22Rv1 (cell line): Measurements from ENCODE around the gene UVRAG.
"Not testable (repeated sequence)": the region's sequence is repeated elsewhere in the genome, so short reads cannot be mapped to it uniquely, and the experiment has no call there.

Experiments used
- H3K27ac ChIP-seq: fragments of 450-650 bp; 2 replicates; pipeline ENCODE4 v1.5.1; 2017
- CTCF ChIP-seq: fragments of 450-650 bp; IDR thresholded peaks from 2 replicates; pipeline ENCODE4 v1.5.1; 2017; ENCODE audit warnings: mild to moderate bottlenecking
- ZFX ChIP-seq: fragments of 450-650 bp; IDR thresholded peaks from 2 replicates; pipeline ENCODE4 v1.6.1; 2017; ENCODE audit warnings: antibody characterized with exemption, borderline replicate concordance

Gene UVRAG

GRCh38 chr11:75924966-75925784 is 110.2 kb downstream of the UVRAG start:
- no peak for TF ChIP-seq CTCF
- TF ChIP-seq ZFX = no peak
- H3K27ac ChIP-seq = no peak overlapping the region

DNA sequence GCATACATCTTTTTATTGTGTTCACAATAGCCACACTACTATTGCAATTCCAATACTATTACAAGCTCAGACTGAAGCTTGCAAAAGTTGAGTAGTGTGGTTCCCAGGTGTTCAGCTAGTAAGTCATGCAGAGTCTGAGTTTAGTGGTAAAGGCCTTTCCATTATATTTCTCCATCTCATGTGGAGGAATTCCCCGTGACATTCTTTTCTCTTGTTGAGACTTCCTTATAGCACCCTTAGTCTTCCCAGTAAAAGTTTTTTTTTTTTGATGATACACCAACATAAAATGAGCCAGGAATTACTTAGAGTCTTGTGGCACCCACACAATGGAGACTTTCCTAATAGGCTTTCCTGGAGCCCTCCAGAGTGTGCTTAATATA is 110.8 kb downstream of the UVRAG start:
- TF ChIP-seq CTCF (no peak), ZFX (no peak)
- H3K27ac ChIP-seq = no peak overlapping the region

- no peak overlapping the region for H3K27ac ChIP-seq
- TF ChIP-seq CTCF (no peak), ZFX (no peak)
Measured at GRCh38 chr11:75929706-75930105, 114.7 kb downstream of the UVRAG start.

- H3K27ac ChIP-seq = no peak overlapping the region
- TF ChIP-seq ZFX (no peak), CTCF (no peak)
Measured at GRCh38 chr11:75930534-75930933, 115.5 kb downstream of the UVRAG start.

- TF ChIP-seq ZFX (no peak), CTCF (no peak)
- no peak overlapping the region for H3K27ac ChIP-seq
Measured at GRCh38 chr11:75931124-75931523, 116.1 kb downstream of the UVRAG start.

GRCh38 chr11:75933736-75934135 is 118.7 kb downstream of the UVRAG start:
- H3K27ac ChIP-seq = not testable (repeated sequence)

GRCh38 chr11:75934851-75935250 is 119.8 kb downstream of the UVRAG start:
- TF ChIP-seq ZFX = no peak
- TF ChIP-seq CTCF = no peak
- H3K27ac ChIP-seq = no peak overlapping the region

DNA sequence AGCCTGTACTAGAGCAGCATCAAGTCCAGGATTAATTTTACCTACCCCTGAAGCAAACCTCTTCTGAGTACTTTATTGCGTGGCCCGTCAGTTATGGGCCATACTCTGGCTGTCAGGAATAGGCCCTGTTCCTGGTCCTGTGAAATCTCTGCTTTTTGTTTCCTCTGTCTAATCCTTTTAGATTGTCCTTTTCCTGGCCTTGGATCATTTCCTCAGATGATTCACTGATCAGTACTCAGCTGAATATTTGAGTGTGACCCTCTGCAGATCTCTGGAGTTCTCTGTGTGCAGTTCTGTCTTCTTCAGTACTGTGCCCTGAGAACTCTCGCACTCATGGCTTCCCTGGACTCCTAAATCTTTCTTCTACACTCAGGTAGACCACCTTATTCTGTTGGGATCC is 123.5 kb downstream of the UVRAG start:
- TF ChIP-seq ZFX (no peak), CTCF (no peak)
- no peak overlapping the region for H3K27ac ChIP-seq
